Aorta (tissue), 5 donors: ENCODE results near the gene SSH3. TPM values are rescaled to one million over a fixed set of nuclear protein-coding genes. Genes with fewer than 3 reads are reported as not detected.

Experiments
- ATAC-seq: fragments of 200-7000 bp; cut with Tn5 transposase; one replicate; pipeline ENCODE4 v1.9.1; 2022; ENCODE audit warnings: moderate library complexity; ENCODE audit not compliant: low FRiP score
- DNase-seq, 2 donors: peaks; one replicate each; pipeline ENCODE4 v3.0.0-alpha.2; 2020
- H3K27ac ChIP-seq, 2 donors: one replicate each; pipeline ENCODE4 v1.5.1; 2013; ENCODE audit warnings: low read length in 2 of 2, mild to moderate bottlenecking in 2 of 2, moderate library complexity in 2 of 2, control low read depth in 1 of 2, inconsistent platforms in 1 of 2, low read depth in 1 of 2
- H3K27me3 ChIP-seq, 2 donors: one replicate each; pipeline ENCODE4 v1.6.1; 2013; ENCODE audit warnings: control low read depth in 1 of 2, low read length in 1 of 2, mild to moderate bottlenecking in 1 of 2, moderate library complexity in 1 of 2; ENCODE audit not compliant: insufficient read depth in 2 of 2, control insufficient read depth in 1 of 2
- H3K36me3 ChIP-seq, 2 donors: one replicate each; pipeline ENCODE4 v1.6.1; 2013; ENCODE audit warnings: control low read depth in 1 of 2, low read length in 1 of 2, mild to moderate bottlenecking in 1 of 2; ENCODE audit not compliant: insufficient read depth in 2 of 2, control insufficient read depth in 1 of 2
- H3K4me1 ChIP-seq, 2 donors: one replicate each; pipeline ENCODE4 v1.6.1; 2013; ENCODE audit warnings: low read length in 2 of 2, control low read depth in 1 of 2, mild to moderate bottlenecking in 1 of 2, moderate library complexity in 1 of 2; ENCODE audit not compliant: insufficient read depth in 2 of 2, control insufficient read depth in 1 of 2
- H3K4me3 ChIP-seq, 2 donors: one replicate each; pipeline ENCODE4 v1.5.1; 2013; ENCODE audit warnings: low read length in 2 of 2, control low read depth in 1 of 2, mild to moderate bottlenecking in 1 of 2
- H3K9me3 ChIP-seq: one replicate; pipeline ENCODE4 v1.6.1; 2013; ENCODE audit warnings: mild to moderate bottlenecking, low read length; ENCODE audit not compliant: control insufficient read depth
- WGBS, 2 donors: extraction: QIAGEN DNeasy Blood & Tissue Kit; methylation state at CpG; one replicate each; pipeline ENCODE4 v1.1.7; 2013; 5-methylcytosine and 5-hydroxymethylcytosine counted together
- intact Hi-C, 2 donors: fragments of 100-400 bp; cut with DNase I; formaldehyde crosslinking; loops; one replicate each; pipeline versions ENCODE4 v1.14.2 to v1.15.0; 2022
- polyA plus RNA-seq, 2 donors: library from polyadenylated mRNA; stranded (reverse); fragments of 200-250 nt; gene quantifications; one replicate each; pipeline ENCODE4 v1.2.3, GENCODE V29; 2013
- total RNA-seq, 2 donors: library from RNA; stranded (reverse); fragmentation: NEBNext Ultra II Directional; extraction: Animal tissue kit (Norgen Biotek cat#: 25700); gene quantifications; one replicate each; pipeline ENCODE4 v1.2.1, GENCODE V29; 2021
- donor health status: healthy with polysubstance abuse.
- donor health status: Bipolar disorder and iron deficiency.
- donor health status: DM: no; HTN: no; CAD: no.
- donor health status: DM: no; HTN: no; CAD: no.
- donor health status: DM: yes; HTN: yes; CAD: no.

SSH3 gene
- total and polyA plus RNA-seq, 4 donors, result 13.3 to 37.0 (median 25.7) TPM

DNA sequence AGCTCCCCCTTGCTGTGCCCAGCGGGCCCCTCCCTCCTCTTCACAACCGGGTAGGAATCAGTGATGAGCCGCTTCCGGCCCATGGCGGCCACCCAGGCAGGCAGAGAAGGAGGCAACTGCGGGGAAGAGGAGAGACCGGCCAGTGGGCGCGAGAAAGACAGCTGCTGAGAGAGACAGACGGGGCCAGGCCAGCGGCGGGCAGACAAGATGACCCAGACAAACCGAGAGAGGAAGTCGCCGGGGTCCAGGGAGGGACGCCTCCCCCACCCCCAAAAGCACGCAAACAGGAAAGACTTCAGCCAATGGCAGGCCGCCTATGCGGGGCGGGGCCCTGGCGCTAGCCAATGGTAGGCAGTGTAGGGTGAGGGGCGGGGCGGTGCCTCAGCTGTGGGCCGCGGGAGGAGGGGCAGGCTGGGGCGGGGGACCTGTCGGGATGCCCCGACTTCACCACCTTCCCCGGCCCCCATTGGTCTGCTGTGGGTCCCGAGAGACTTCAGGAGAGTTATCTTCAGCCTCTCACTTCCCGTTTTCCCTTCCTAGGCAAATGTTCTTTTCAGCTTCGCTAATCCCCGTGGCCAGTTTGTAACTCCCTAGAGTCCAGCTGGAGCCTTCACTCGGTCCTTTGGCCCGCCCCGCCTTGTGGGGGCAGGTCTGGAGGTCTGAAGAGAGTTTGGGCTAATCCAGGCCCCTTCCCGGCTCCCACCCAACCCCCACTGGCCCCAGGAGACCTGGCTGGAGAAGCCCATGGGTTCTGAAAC, 50.2 kb downstream of the SSH3 start, which contains the start of gene POLD4:
Gene POLD4 (minus strand): TSS at position 230 of the 758 bp plus-strand sequence. CDS start 147 bp downstream, at position 83.
- 1% methylated on average over 33 to 37 of the region's 37 CpGs for WGBS, 2 donors
- ATAC-seq, result peak; percentile 93
- Histone ChIP-seq H3K36me3 (no peaks in the 10 kb centered on the region), H3K4me1 (peaks cover 6 to 10% of the 10 kb centered on the region in 2 donors), H3K27ac (peak within 1 kb of the TSS; percentile 67 to 92), H3K4me3 (peak within 1 kb of the TSS; percentile 36 to 37), H3K27me3 (no peaks in the 10 kb centered on the region), H3K9me3 (no peaks in the 10 kb centered on the region)
- DNase-seq, result peak; percentile 99 to 100
- intact Hi-C loops, result loop anchor here in 1 of 2 donors (2.0 to 5.0 kb wide), 2 partner anchors 19 to 154 kb away; partner anchors contain the start of genes CDK2AP2, CLCF1 and PITPNM1

- intact Hi-C loops, result loop anchor here in 1 of 2 donors (2.0 to 5.0 kb wide), 2 partner anchors 18 to 153 kb away; partner anchors contain the start of genes CDK2AP2, CLCF1 and PITPNM1
- ATAC-seq, result peak; percentile 68
- WGBS, 2 donors, result 5 to 6% methylated on average over 7 to 8 of the region's 8 CpGs
- no peak overlapping the region for H3K4me3 ChIP-seq
- no peaks in the 10 kb centered on the region for H3K9me3 ChIP-seq
- H3K27ac ChIP-seq, result peak overlapping the region; percentile 88 to 92
- no peaks in the 10 kb centered on the region for H3K27me3 ChIP-seq
- no peaks in the 10 kb centered on the region for H3K36me3 ChIP-seq
- peaks cover 6 to 10% of the 10 kb centered on the region in 2 donors for H3K4me1 ChIP-seq
- peak; percentile 90 to 91 for DNase-seq
Measured at GRCh38 chr11:67354075-67355022, 51.0 kb downstream of the SSH3 start.

DNA sequence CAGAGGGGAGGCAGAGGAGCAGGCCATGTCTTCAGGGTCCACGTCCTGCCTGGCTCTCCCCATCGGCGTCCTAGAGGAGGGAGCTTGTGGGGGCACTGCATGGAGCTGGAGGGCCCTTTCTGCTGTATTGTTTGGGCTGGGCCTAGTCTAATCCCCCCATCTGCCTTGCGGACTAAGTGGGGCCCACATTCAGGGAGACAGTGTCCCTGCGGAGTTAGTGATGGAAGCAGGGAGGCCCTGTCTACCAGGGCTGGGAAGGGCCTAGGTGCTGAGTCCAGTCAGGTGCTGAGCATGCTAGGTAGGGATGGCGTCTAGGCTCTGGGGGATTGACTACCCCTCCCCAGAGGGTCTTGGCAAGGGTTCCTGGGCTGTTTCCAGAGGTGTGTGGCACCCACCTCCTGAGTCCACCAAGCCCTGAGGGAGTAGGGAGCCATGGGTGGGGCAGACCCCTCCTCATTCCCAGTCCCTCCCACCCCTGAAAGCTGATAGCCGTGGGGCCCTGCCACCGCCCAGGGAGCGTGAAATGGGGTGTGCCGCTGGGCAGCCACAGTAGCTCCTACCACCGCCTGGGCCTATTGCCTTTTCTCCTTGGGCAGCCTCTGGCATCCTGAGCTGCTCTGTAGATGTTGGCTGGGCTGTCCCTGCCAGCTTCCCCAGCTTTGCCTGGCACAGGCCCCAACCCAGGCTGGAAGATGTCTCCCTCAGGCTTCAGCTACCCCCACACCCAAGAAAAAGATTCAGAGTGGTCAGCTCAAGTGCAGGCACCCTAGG, 51.9 kb downstream of the SSH3 start:
- DNase-seq, result no peak
- intact Hi-C loops, result loop anchor here in 1 of 2 donors (2.0 kb wide), 1 partner anchor 18 kb away; the partner anchor contains the start of gene CLCF1
- Histone ChIP-seq H3K27ac (peak overlapping the region; percentile 88 to 92), H3K36me3 (no peaks in the 10 kb centered on the region), H3K4me1 (peaks cover 6 to 10% of the 10 kb centered on the region in 2 donors), H3K27me3 (no peaks in the 10 kb centered on the region), H3K9me3 (no peaks in the 10 kb centered on the region), H3K4me3 (no peak overlapping the region)
- 38 to 43% methylated on average over 11 of the region's 11 CpGs for WGBS, 2 donors
- no peak for ATAC-seq

GRCh38 chr11:67355794-67356386, 52.6 kb downstream of the SSH3 start:
- ATAC-seq (no peak), DNase-seq (no peak)
- Histone ChIP-seq H3K4me1 (peaks cover 6 to 10% of the 10 kb centered on the region in 2 donors), H3K9me3 (no peaks in the 10 kb centered on the region), H3K27me3 (no peaks in the 10 kb centered on the region), H3K4me3 (no peak overlapping the region), H3K27ac (peak overlapping the region; percentile 10 to 92), H3K36me3 (no peaks in the 10 kb centered on the region)
- 81 to 90% methylated on average over 4 of the region's 4 CpGs for WGBS, 2 donors
- intact Hi-C loops, result loop anchor here (2.0 kb wide), 2 partner anchors 17 to 27 kb away; partner anchors contain the start of gene CLCF1 (in 1 of the 2)

DNA sequence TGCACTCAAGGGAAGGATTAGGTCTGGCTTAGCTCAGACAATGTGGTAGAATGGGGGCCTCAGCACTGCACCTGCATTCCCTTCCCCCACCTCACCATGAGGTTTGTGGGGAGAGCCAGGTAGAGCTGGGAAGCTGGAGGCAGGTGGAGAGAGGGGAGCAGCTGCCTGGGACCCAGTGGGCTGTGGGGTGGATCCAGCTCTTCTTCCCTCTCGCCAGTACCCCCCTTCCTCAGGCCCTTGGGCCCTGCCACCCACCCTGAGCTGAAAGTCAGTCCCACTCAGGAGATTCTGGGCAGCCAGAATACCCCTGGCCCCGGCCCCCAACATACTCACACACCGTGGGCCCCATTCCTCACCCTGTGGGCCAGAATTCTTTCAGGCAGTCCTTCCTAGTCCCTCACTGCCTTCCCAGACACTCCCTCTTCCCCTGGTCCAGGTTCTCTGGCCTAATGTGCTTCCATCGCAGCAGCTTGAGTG, 53.1 kb downstream of the SSH3 start:
- intact Hi-C loops, result loop anchor here (2.0 kb wide), 1 partner anchor 26 kb away; no protein-coding TSS in a partner anchor
- Histone ChIP-seq H3K27ac (peak overlapping the region; percentile 4 to 92), H3K4me1 (peaks cover 6 to 8% of the 10 kb centered on the region in 2 donors), H3K27me3 (no peaks in the 10 kb centered on the region), H3K4me3 (no peak overlapping the region), H3K9me3 (no peaks in the 10 kb centered on the region), H3K36me3 (no peaks in the 10 kb centered on the region)
- DNase-seq (no peak), ATAC-seq (no peak)
- WGBS, 2 donors, result 61 to 70% methylated on average over 4 of the region's 4 CpGs

DNA sequence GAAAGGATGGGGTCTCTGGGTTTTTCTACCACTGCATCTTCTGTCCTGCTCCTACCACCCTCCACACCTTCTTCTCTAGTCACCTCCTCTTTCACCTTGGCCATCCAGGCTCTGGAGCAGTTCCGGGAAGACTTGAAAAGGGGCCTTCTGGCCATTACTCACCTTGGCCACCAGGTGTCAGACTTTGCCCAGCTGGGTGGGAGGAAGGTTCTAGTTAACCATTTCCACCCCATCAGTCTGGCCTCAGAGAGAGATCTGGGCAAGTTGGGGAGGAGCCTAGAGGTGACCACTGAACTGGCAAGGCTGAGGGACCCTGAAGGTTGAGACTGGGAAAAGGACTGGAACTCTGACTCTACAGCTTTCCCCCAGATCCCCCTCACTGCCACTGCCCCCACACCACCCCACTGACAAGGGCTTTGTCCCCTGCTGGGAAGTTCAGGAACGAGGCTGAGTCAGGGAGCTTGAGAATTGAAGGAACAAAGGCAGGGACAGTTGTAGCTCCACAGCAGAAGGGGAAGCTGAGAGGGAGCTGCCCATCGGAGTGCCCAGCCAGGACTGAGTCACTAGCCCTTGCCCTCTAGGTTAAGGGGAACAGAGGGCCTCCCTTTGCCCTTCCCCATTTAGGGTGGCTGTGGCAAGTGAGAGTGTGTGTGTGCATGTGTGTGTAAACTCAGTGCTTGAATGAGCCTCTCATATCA, 53.7 kb downstream of the SSH3 start:
- intact Hi-C loops, result loop anchor here (2.0 kb wide), 1 partner anchor 26 kb away; no protein-coding TSS in a partner anchor
- Histone ChIP-seq H3K27ac (peak overlapping the region in 1 of 2 donors; percentile 92), H3K27me3 (no peaks in the 10 kb centered on the region), H3K36me3 (no peaks in the 10 kb centered on the region), H3K9me3 (no peaks in the 10 kb centered on the region), H3K4me3 (no peak overlapping the region), H3K4me1 (peaks cover 5 to 6% of the 10 kb centered on the region in 2 donors)
- DNase-seq, result peak in 1 of 2 donors; percentile 88
- WGBS, 2 donors, result 28 to 29% methylated on average over 3 of the region's 3 CpGs
- ATAC-seq, result peak; percentile 26
